WERI-Rb-1 (cell line): Measurements from ENCODE around the gene MED4.

Experiments used
- DNase-seq: peaks from one replicate; pipeline ENCODE4 v3.0.0-alpha.2; 2020
- H3K27ac ChIP-seq: fragments of 250-450 bp; sonication (Bioruptor Pico); 2 replicates; pipeline ENCODE4 v1.5.1; 2020; ENCODE audit warnings: mild to moderate bottlenecking, moderate library complexity
- H3K27me3 ChIP-seq: fragments of 250-450 bp; sonication (Bioruptor Pico); 2 replicates; pipeline ENCODE4 v1.5.1; 2021; ENCODE audit warnings: mild to moderate bottlenecking, low read depth, moderate library complexity; ENCODE audit not compliant: insufficient read depth, severe bottlenecking
- H3K36me3 ChIP-seq: fragments of 250-450 bp; sonication (Bioruptor Pico); 2 replicates; pipeline ENCODE4 v1.5.1; 2020; ENCODE audit warnings: mild to moderate bottlenecking, moderate library complexity
- H3K4me3 ChIP-seq: 2 replicates; pipeline ENCODE4 v1.5.1; 2011; ENCODE audit warnings: low read depth, mild to moderate bottlenecking, control low read depth, low read length
- H3K9me3 ChIP-seq: fragments of 250-450 bp; sonication (Bioruptor Pico); 2 replicates; pipeline ENCODE4 v1.5.1; 2021; ENCODE audit warnings: mild to moderate bottlenecking, moderate library complexity; ENCODE audit not compliant: severe bottlenecking
- CTCF ChIP-seq: IDR thresholded peaks from 2 replicates; pipeline ENCODE4 v1.5.1; 2011; ENCODE audit warnings: low read depth, mild to moderate bottlenecking, control low read depth, inconsistent platforms, low read length

The MED4 gene

GRCh38 chr13:48043789-48044503 is 51.0 kb downstream of the MED4 start:
- no peak overlapping the region for H3K27ac ChIP-seq
- H3K36me3 ChIP-seq: no peaks in the 10 kb centered on the region
- DNase-seq: no peak
- H3K4me3 ChIP-seq: no peak overlapping the region
- no peak for TF ChIP-seq CTCF
- no peaks in the 10 kb centered on the region for H3K9me3 ChIP-seq
- no peaks in the 10 kb centered on the region for H3K27me3 ChIP-seq

- H3K27me3 ChIP-seq: no peaks in the 10 kb centered on the region
- no peak for DNase-seq
- H3K36me3 ChIP-seq: no peaks in the 10 kb centered on the region
- H3K4me3 ChIP-seq: no peak overlapping the region
- H3K9me3 ChIP-seq: no peaks in the 10 kb centered on the region
- H3K27ac ChIP-seq: no peak overlapping the region
- no peak for TF ChIP-seq CTCF
These were observed 52.0 kb downstream of the MED4 start for GRCh38 chr13:48042894-48043293.

- Histone ChIP-seq H3K36me3 (no peaks in the 10 kb centered on the region), H3K4me3 (no peak overlapping the region)
- no peak for TF ChIP-seq CTCF
These were observed 54.0 kb downstream of the MED4 start for GRCh38 chr13:48040896-48041295.

GRCh38 chr13:48040049-48040448 is 54.9 kb downstream of the MED4 start:
- Histone ChIP-seq H3K27ac (no peak overlapping the region), H3K9me3 (no peaks in the 10 kb centered on the region), H3K4me3 (no peak overlapping the region), H3K36me3 (no peaks in the 10 kb centered on the region), H3K27me3 (no peaks in the 10 kb centered on the region)
- no peak for DNase-seq
- no peak for TF ChIP-seq CTCF

More at GRCh38 chr13:48040896-48041295, 54.0 kb downstream of the MED4 start:
- Histone ChIP-seq H3K27me3 (no peaks in the 10 kb centered on the region), H3K9me3 (no peaks in the 10 kb centered on the region), H3K27ac (no peak overlapping the region)
- DNase-seq: no peak

GRCh38 chr13:48038761-48039160 is 56.1 kb downstream of the MED4 start:
- H3K36me3 ChIP-seq: no peaks in the 10 kb centered on the region
- H3K4me3 ChIP-seq: no peak overlapping the region
- no peaks in the 10 kb centered on the region for H3K27me3 ChIP-seq
- no peaks in the 10 kb centered on the region for H3K9me3 ChIP-seq
- TF ChIP-seq CTCF: no peak
- DNase-seq: no peak
- no peak overlapping the region for H3K27ac ChIP-seq
